Kasumi-1 (cell line): ENCODE measurements around the gene NCAN.
"Not testable (repeated sequence)": the region's sequence is repeated elsewhere in the genome, so short reads cannot be mapped to it uniquely, and the experiment has no call there.

Source experiments
- DNase-seq, 2 experiments: peaks; one replicate each; lab custom pipeline; 2025; lab: John Stamatoyannopoulos, UW

Gene NCAN

DNA sequence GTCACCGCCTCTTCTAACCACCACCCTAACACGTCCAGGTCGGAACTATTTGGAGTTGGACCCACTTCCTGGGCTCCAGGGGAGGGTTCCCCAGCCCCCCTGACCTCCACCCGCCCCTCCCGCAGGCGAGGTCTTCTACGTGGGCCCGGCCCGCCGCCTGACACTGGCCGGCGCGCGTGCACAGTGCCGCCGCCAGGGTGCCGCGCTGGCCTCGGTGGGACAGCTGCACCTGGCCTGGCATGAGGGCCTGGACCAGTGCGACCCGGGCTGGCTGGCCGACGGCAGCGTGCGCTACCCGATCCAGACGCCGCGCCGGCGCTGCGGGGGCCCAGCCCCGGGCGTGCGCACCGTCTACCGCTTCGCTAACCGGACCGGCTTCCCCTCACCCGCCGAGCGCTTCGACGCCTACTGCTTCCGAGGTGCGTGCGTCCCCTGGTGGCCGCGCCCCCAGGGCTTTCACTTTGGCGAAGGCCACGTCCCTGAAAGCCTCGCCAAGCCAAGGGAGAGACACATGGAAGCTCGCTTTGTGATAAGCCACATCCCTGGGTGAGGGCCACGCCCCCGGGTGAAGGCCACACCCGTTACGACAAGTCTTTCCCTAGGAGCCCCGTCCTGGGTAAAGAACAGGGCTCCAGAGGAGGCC is 13.2 kb downstream of the NCAN start:
- DNase-seq, result peak; percentile 70 to 77

DNA sequence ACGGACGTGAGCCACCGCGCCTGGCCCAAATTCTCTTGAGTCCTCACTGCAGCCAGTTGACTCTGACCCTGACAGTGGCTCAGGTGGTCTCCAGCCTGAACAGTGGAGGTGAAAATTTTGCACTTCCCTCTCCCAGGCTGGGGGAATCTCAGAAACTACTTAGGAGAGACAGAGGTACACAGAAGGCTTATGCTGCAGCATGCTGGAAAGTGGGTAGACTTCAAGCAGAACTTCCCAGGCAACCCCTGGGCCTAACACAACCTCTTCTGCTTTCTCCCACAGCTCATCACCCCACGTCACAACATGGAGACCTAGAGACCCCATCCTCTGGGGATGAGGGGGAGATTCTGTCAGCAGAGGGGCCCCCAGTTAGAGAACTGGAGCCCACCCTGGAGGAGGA is 14.4 kb downstream of the NCAN start:
- DNase-seq, result no peak

DNA sequence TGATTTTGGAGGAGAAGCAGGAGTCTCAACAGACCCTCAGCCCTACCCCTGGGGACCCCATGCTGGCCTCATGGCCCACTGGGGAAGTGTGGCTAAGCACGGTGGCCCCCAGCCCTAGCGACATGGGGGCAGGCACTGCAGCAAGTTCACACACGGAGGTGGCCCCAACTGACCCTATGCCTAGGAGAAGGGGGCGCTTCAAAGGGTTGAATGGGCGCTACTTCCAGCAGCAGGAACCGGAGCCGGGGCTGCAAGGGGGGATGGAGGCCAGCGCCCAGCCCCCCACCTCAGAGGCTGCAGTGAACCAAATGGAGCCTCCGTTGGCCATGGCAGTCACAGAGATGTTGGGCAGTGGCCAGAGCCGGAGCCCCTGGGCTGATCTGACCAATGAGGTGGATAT is 14.9 kb downstream of the NCAN start:
- DNase-seq, result no peak

DNA sequence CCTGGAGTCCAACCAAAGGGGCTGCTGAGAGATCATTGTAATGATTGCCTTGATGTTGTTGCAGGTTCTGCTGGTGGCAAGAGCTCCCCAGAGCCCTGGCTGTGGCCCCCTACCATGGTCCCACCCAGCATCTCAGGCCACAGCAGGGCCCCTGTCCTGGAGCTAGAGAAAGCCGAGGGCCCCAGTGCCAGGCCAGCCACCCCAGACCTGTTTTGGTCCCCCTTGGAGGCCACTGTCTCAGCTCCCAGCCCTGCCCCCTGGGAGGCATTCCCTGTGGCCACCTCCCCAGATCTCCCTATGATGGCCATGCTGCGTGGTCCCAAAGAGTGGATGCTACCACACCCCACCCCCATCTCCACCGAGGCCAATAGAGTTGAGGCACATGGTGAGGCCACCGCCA is 15.5 kb downstream of the NCAN start:
- DNase-seq, result no peak

DNA sequence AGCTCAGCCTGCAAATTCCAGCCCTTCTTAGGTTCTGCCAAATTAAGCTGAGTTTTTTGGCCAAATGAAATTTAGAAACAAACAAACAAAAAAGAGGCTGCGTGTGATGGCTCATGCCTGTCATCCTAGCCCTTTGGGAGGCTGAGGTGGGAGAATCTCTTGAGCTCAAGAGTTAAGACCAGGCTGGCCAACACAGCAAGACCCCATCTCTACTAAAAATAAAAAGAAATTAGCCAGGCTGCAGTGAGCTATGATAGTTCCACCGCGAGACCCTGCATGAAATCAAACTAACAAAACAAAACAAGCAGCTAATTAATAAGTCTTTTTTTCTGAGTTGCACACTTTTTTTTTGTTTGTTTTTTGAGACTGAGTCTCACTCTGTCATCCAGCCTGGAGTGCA is 17.9 kb downstream of the NCAN start:
- DNase-seq, result no peak

DNA sequence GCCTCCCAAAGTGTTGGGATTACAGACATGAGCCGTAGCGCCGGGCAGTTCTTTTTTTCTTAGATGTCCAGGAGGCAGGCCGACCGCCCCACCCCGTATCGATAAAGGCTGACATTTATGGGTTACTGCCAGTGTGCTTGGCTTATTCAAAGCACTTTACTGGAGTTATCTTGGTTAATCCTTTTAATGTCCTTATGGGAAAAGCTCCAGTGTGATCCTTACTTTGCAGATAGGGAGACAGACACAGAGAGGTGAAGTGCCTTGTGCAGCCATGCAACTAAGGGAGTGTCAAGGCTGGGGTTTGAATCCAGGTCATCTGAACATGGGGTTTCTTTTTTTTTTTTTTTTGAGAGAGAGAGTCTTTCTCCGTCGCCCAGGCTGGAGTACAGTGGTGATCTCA is 19.2 kb downstream of the NCAN start:
- DNase-seq, result no peak

DNA sequence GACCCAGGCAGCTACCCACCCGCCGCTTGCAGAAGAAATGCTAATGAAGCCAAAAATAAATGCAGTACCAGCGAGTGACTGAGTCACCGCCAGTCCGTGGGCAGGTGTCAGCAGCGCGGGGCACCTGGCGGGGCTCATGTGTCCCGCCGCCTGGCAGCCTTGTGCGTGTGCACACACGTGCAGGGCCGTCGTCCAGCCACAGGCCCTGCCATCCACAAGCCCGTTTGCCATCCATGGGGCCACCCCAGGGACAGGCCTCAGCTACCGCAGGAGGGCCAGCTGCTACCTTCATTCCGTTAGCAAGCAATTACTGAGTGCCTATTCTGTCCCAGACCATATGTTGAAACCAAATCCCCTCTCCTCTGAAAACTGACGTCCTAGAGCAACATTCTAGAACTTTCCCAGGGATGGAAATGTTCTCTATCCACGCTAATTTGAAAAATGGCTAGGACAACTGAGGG is 20.5 kb downstream of the NCAN start:
- no peak for DNase-seq

DNA sequence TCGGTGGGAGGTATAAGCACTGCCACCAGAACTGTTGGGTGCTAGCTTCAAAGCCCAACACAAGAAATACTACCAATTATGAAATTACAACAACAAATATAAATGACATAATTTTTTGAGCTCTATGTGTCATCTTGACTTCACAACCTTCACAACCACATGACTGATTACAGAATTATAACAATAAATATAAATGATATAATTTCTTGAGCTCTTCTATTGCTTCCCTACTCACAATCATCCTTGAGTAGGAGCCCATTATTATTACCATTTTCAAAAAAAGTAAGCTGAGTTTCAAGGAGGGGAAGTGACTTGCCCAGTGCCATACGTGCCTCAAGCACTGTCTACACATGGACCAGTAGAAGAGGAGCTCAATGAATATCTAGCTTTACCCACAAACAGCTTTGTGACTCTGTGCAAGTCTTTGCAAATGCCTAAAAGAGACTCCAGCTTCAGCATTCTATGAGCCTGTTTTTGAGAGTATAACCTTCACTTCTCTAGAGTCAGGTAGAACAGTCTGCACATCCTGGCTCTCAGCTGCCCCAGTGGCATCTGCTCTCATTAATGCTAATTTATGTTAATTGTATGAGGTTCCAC is 22.6 kb downstream of the NCAN start:
- no peak for DNase-seq

DNA sequence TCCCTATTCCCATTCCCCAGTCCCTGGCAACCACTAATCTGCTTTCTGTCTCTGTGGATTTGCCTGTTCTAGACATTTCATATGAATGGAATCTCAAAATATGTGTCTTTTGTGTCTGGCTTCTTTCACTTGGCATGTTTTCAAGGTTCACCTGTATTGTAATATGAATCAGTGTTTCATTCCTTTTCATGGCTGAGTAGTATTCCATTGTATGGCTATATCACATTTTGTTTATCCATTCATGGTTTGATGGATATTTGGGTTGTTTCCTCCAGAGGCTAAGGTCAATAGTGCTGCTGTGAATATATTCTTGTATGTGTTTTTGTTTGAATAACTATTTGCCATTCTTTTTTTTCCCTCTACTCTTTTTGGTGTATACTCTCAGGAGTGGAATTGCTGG is 24.4 kb downstream of the NCAN start:
- DNase-seq, result no peak

DNA sequence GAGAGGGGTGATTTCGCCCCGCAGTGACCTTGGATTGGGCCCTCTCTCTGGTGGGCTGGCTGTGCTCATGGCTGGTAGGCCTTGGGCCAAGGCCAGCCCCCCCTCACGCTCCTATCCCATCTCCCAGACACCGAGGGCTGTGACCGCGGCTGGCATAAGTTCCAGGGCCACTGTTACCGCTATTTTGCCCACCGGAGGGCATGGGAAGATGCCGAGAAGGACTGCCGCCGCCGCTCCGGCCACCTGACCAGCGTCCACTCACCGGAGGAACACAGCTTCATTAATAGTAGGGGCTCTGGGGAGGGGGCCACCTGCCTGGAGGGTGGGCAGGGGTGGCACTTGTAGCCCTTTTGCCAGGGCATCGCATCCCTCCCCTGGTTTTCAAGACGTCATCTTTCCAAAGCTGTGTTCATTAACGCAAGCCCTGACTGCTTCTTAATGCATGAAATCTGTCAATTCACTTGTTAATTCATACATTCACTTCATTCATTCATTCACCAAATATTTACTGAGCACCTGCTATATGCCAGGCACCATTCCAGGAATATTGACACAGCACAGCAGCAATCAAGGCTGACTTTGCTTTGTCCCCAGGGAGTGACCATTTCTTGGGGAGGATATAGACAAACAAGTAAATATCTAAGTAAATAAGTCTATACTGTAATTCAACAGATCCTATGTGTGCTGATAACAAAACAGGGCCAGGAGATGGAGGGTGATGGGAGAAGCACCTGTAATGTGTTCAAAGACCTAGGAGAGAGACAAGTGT is 26.6 kb downstream of the NCAN start:
- no peak for DNase-seq

DNA sequence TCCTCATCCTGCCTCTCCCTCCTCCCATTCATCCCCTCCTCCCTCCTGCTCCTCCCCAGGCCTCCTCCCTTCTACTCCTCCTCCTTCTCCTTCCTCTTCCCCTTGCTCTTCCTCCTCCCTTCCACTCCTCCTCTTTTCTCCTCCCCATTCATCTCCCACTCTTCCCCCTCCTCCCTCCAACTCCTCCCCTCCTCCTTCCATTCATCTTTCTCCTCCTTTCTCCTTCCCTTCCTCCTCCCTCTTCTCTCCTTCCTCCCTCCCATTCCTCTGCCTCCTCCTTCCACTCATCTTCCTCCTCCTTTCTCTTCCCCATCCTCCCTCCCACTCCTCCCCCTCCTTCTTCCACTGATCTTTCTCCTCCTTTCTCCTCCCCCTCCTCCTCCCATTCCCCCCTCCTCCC is 27.9 kb downstream of the NCAN start:
- no peak for DNase-seq

DNA sequence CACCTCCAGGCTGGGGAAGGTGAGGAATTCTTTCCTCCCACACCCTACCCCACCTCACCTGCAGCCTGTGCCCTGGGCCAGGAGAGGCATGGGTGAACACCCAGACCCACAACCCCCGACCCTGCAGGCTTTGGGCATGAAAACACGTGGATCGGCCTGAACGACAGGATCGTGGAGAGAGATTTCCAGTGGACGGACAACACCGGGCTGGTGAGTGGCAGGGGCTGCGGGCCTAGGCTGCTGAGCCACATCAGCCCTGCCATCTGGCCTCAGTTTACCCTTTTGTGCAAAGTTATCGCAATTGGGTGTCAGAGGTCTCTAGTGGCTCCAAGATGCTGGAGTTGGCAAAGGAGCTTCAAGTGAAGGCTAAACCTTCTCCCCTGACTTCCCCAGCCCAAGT is 28.7 kb downstream of the NCAN start:
- DNase-seq, result no peak

DNA sequence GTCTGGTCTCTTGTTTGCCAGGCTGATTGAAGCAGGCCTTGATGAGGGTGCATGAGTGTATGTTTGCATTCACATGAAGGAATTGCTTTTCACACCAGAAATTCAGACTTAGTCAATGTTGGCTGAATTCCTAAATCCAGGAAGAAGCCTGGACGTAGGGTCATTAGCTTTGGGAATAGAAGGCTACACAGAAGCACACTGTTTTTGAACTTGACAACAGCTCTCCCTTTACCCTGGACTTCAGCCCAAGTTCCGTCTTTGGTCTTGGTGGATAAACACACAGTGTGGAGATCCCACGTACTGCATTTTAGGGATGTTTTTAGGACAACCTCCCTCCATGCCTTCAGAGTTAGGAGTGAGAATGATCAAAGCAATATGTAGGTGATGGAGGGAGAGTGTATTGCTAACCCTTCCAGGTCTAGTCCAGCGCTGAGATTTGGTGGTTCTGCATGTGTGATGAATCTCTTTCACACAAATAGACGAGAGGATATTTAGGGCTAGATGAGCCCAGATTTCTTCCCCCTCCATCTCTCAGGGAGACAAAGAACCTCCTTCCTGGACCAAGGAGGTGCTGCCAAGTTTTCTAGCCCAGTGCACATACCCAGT is 38.5 kb downstream of the NCAN start:
- DNase-seq, result no peak

DNA sequence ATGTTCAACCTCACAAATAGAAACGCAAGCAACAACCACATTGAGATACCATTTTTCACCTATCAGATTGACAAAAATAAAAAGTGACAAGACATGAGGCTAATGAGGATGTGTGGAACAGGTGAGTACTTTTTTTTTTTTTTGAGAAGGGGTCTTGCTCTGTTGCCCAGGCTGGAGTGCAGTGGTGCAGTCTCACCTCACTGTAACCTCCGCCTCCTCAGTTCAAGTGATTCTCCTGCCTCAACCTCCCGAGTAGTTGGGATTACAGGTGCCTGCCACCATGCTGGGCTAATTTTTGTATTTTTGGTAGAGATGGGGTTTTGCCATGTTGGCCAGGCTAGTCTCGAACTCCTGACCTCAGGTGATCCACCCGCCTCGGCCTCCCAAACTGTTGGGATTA is 41.7 kb downstream of the NCAN start:
- not testable (repeated sequence) for DNase-seq

DNA sequence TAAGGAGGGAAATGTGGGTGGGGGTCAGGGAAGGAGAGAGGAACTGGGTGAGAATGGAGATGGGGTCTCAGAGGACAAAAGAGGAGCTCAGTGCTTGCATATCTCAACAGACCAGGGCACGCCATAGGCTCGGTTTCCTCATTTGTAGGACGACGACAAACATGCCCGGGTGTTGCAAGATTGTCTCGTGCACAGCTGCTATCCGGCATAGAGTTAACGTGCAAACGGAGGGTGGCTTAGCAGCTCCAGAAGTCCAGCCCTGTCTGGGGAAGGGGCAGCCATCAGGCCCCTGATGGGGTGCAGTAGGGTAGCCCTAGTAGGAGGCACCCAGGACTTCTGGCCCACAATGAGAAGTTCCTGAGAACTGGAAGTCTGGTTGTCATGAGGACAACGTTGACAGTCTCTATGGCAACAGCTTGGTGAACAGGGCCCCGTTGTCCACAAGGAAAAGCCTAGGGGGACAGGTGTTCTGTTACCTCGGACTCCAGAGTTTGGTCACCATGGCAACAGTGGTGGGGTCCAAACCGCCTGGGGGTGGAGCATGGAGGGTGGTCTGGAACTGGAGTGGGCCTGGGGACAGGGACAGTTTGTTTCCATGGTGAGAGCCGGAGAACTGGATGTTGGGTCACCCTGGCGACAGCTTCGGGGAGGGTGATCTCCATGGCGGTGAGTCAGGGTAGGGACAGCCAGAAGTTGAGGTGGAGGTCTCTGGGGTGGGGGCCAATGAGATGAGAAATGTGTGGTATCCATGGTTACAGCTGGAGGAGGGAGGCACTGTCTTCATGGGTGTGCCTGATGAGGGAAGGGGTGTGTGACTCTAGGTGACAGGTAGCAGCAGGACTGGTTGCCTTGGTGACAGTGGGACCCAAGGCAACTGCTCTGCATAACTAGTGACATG is 44.6 kb downstream of the NCAN start:
- peak; percentile 47 to 56 for DNase-seq

DNA sequence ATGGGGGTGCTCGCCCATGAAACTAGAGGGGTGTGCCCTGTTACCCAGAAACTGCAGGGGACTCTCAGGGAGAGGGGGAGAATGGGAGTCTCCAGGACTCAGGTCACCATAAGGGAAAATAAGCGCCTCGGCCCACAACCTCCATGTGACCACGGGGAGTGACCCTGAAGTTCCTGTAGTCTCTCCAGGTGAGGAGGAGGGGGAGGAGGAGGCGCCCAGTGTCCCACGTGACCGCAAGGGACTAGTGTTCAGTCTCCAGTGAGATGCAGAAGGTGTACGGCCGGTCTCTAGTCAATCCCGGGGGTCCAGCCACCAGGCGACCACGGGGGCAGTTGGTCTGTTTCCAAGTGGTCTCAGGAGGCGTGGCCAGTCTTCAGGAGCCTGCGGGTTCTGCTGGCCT is 45.4 kb downstream of the NCAN start:
- DNase-seq, result no peak

DNA sequence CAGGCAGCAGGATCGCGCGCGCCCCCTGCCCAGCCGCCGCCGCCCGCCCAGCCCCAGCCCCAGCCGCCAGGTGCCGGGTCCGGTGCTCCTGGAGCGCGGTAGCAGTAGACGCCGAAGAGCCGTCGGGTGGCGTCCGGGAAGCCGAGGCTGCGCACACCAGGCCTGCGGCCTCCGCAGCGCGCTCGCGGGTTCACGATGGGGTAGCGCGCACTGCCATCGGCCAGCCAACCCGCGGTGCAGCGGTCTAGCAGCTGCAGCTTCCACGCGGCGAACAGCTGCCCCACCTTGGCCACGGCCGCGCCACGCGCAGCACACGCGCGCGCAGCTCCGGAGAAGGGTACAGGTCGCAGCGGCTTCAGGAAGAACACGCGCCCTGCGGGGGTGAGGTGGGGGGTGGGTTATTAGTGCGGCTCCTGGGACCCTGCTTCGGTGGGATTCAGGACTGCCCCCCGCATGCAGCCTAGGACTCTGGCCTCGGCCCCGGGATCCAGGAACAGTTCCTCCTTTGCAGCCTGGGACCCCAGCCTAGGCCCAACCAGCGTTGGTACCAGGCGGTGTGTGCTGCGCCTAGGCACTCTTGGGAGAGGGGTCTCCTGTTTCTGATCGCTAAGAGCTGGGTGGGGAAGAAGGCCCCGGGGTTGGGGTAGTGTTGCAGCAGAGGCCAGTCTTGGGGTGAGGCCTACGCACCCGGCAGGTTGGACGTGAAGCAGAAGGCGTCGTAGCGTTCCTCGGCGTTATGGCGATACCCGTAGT is 46.3 kb downstream of the NCAN start:
- DNase-seq, result no peak

DNA sequence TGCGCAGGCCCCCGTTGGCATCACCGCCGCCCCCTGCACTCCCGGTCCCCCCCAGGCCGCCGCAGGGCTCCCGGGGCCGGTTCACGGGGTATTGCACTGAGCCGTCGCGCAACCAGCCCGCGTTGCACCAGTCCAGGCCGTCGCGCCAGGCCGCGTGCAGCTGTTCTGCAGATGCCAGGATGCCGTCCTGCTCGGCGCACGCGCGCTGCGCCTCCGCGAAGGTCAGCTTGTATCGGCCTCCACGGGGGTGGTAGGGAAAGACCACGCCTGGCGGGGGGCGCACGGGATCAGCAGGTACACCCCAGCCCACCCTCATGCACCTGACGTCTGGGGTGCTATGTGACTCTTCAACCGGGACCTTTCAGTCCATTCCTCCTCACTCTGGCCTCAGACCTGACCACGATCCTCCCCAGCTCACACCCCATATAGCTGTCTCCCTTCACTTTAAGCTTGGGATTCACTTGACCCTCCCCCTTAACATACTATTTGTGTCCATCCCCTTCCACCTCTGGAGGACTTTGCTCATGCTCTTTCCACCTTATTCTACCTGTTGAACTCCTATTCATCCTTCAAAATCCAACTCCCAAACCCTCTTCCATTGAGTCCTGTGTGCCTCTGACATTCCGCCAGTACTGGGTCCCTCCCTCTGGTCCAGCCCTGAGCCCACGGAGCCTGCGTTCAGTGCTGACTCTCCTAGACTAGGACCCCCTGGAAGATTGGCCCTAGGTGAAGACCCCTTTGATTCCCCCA is 47.0 kb downstream of the NCAN start:
- no peak for DNase-seq

DNA sequence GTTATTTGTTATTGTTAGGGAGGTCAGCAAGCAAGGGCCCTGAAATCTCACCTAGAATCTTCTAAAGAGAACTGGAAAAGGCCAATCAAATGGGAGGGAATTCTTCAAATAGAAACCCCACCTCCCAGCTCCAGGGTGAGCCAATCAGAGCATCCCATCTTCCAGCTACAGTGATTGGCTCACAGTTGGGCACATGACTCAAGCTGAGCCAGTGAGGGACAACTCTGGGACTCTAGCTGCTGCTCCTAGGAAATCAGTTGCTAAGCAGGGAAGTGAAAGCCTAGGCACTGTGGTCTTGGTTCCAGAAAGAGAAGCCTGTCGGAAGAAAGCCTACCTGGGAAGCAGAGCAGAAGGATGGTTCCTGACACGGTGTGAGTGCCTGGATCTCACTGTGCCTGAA is 48.0 kb downstream of the NCAN start:
- DNase-seq, result peak; percentile 35 to 55

DNA sequence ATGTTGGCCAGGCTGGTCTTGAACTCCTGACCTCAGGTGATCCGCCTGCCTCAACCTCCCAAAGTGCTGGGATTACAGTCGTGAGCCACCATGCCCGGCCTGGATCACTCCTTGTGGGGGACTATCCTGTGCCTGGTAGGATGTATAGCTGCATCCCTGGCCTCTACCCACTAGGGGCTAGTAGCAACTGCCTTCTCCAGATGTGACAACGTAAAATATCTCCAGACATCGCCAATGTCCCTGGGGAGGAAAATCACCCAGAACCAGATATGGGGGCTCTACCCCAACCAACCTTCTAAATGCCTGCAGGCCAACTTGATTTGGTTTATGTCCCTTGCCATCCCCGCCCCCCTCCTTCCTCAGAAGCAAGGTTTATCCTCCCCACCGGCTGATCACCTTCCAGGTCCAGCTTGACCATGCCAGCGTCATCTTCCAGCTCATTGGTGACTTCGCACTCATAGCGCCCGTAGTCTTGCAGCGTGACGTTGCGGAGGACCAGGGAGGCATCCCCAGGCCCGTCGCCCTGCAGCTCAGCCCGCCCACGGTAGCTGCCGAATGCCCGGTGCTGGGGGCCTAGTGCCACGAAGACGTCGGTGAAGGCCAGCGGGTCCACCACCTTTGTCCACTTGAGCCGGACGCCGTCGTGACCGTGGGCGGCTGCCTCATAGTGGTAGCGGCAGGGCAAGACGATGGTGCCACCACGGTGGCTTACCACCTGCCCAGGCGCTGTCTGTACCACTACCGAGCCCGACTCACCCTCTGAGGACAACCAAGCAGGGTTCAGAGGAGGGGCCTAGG is 48.9 kb downstream of the NCAN start:
- DNase-seq, result no peak
